PC-3 (cell line): ENCODE results near the gene RAB31. TPM values are rescaled to one million over a fixed set of nuclear protein-coding genes. Genes with fewer than 3 reads are reported as not detected.

Experiments used
- ATAC-seq: fragments of 200-7000 bp; cut with Tn5 transposase; 2 replicates; pipeline ENCODE4 v1.9.1; 2020; ENCODE audit warnings: mild to moderate bottlenecking, moderate library complexity
- BruUV-seq: library from RNA; stranded (reverse); fragments of 400-500 nt; replicated peaks from 2 replicates; lab custom pipeline; 2021; lab: Mats Ljungman, UMichigan
- CTCF ChIA-PET: fragments of 300-600 bp; sonication (Branson Sonifier 250); formaldehyde crosslinking; loops from one replicate; lab custom pipeline; 2022; ENCODE audit warnings: antibody characterized with exemption; lab: Charles Lee
- POLR2A ChIA-PET: fragments of 300-600 bp; sonication (Branson Sonifier 250); formaldehyde crosslinking; loops from one replicate; lab custom pipeline; 2022; ENCODE audit warnings: antibody characterized with exemption; ENCODE audit not compliant: unreplicated experiment; lab: Charles Lee
- DNase-seq: peaks from one replicate; pipeline ENCODE4 v3.0.0-alpha.2; 2015
- H2AFZ ChIP-seq: fragments of 300-600 bp; sonication (generic); 2 replicates; pipeline ENCODE4 v1.6.0; 2016; ENCODE audit warnings: antibody characterized with exemption, low read length
- H3F3A ChIP-seq: fragments of 300-600 bp; sonication (generic); one replicate; pipeline ENCODE4 v1.6.0; 2017; ENCODE audit warnings: antibody characterized with exemption, low read length, control low read depth, mild to moderate bottlenecking; ENCODE audit not compliant: unreplicated experiment
- H3K27ac ChIP-seq: fragments of 300-600 bp; sonication (generic); 2 replicates; pipeline ENCODE4 v1.5.1; 2016; ENCODE audit warnings: mild to moderate bottlenecking, low read length
- H3K27me3 ChIP-seq: fragments of 300-600 bp; sonication (generic); 2 replicates; pipeline ENCODE4 v1.6.1; 2016; ENCODE audit warnings: low read length, mixed read lengths
- H3K36me3 ChIP-seq: fragments of 300-600 bp; sonication (generic); 2 replicates; pipeline ENCODE4 v1.6.1; 2016; ENCODE audit warnings: low read depth, mixed run types, low read length, mixed read lengths
- H3K4me1 ChIP-seq: fragments of 300-600 bp; sonication (generic); 2 replicates; pipeline ENCODE4 v1.5.1; 2016; ENCODE audit warnings: low read length; ENCODE audit not compliant: insufficient read depth
- H3K4me2 ChIP-seq: fragments of 300-600 bp; sonication (generic); 2 replicates; pipeline ENCODE4 v1.6.0; 2016; ENCODE audit warnings: low read length
- H3K4me3 ChIP-seq: fragments of 300-600 bp; sonication (generic); 2 replicates; pipeline ENCODE4 v1.5.1; 2016; ENCODE audit warnings: mild to moderate bottlenecking, low read length, mixed read lengths
- H3K79me2 ChIP-seq: fragments of 300-600 bp; sonication (generic); 2 replicates; pipeline ENCODE4 v1.6.1; 2017; ENCODE audit warnings: low read length, mixed read lengths
- H3K9ac ChIP-seq: fragments of 300-600 bp; sonication (generic); 2 replicates; pipeline ENCODE4 v1.6.0; 2016; ENCODE audit warnings: mild to moderate bottlenecking, low read length
- H3K9me2 ChIP-seq: fragments of 300-600 bp; sonication (generic); replicated peaks from 2 replicates; pipeline ENCODE4 v1.6.1; 2016; ENCODE audit warnings: mixed run types, low read length, mixed read lengths
- H3K9me3 ChIP-seq: fragments of 300-600 bp; sonication (generic); 2 replicates; pipeline ENCODE4 v1.6.1; 2016; ENCODE audit warnings: low read length, mixed read lengths
- H4K20me1 ChIP-seq: fragments of 300-600 bp; sonication (generic); 2 replicates; pipeline ENCODE4 v1.6.1; 2016; ENCODE audit warnings: low read length, mixed read lengths
- CTCF ChIP-seq: fragments of 300-600 bp; sonication (generic); conservative IDR thresholded peaks from 2 replicates; pipeline ENCODE4 v1.5.1; 2017; ENCODE audit warnings: antibody characterized with exemption, low read depth, mild to moderate bottlenecking, low read length
- EZH2 ChIP-seq: fragments of 300-600 bp; sonication (generic); IDR thresholded peaks from one replicate; pipeline ENCODE4 v1.6.1; 2017; ENCODE audit warnings: antibody characterized with exemption, mild to moderate bottlenecking, low read length; ENCODE audit not compliant: unreplicated experiment
- EZH2phosphoT487 ChIP-seq: fragments of 300-600 bp; sonication (generic); IDR thresholded peaks from 2 replicates; pipeline ENCODE4 v1.6.1; 2018; ENCODE audit warnings: mild to moderate bottlenecking, antibody characterized with exemption, low read length, borderline replicate concordance
- intact Hi-C: fragments of 100-400 bp; cut with micrococcal nuclease; formaldehyde crosslinking; loops from 2 replicates; pipeline ENCODE4 v1.9.0; 2023
- total RNA-seq: library from RNA; depleted of rRNA; stranded (reverse); fragments of >200 nt; gene quantifications from 2 replicates; pipeline ENCODE4 v1.2.3, GENCODE V29; 2014

RAB31 gene
- total RNA-seq, 1 experiment from 2014 or later, result 3.8 TPM

GRCh38 chr18:9750606-9751304 lies 42.7 kb downstream of the RAB31 start:
- no peak overlapping the region for H2AFZ ChIP-seq
- H3K27me3 ChIP-seq, result no peaks in the 10 kb centered on the region
- no peaks in the 10 kb centered on the region for H3K36me3 ChIP-seq
- no peak for TF ChIP-seq EZH2
- no peak for TF ChIP-seq CTCF
- TF ChIP-seq EZH2phosphoT487, result no peak
- H3F3A ChIP-seq, result no peaks in the 10 kb centered on the region
- POLR2A ChIA-PET, result no interaction called here
- H3K79me2 ChIP-seq, result no peaks in the 10 kb centered on the region
- no peak overlapping the region for H3K9ac ChIP-seq
- BruUV-seq, result no TSS peak
- H3K4me3 ChIP-seq, result no peak overlapping the region
- H3K9me2 ChIP-seq, result no peaks in the 10 kb centered on the region
- intact Hi-C loops, result no loop called here
- no peaks in the 10 kb centered on the region for H4K20me1 ChIP-seq
- CTCF ChIA-PET, result no interaction called here
- DNase-seq (no peak), ATAC-seq (no peak)
- no peaks in the 10 kb centered on the region for H3K9me3 ChIP-seq
- H3K4me1 ChIP-seq, result peaks cover 18% of the 10 kb centered on the region
- no peak overlapping the region for H3K4me2 ChIP-seq
- no peak overlapping the region for H3K27ac ChIP-seq

GRCh38 chr18:9751371-9752031 lies 43.4 kb downstream of the RAB31 start:
- no peak for ATAC-seq
- no TSS peak for BruUV-seq
- H4K20me1 ChIP-seq, result no peaks in the 10 kb centered on the region
- no peak overlapping the region for H3K27ac ChIP-seq
- H3K79me2 ChIP-seq, result no peaks in the 10 kb centered on the region
- H3F3A ChIP-seq, result no peaks in the 10 kb centered on the region
- H3K36me3 ChIP-seq, result no peaks in the 10 kb centered on the region
- H3K27me3 ChIP-seq, result no peaks in the 10 kb centered on the region
- DNase-seq, result no peak
- CTCF ChIA-PET, result no interaction called here
- intact Hi-C loops, result no loop called here
- no peak overlapping the region for H3K4me2 ChIP-seq
- POLR2A ChIA-PET, result no interaction called here
- no peak overlapping the region for H3K9ac ChIP-seq
- TF ChIP-seq CTCF (no peak), EZH2 (no peak), EZH2phosphoT487 (no peak)
- no peaks in the 10 kb centered on the region for H3K9me2 ChIP-seq
- peaks cover 14% of the 10 kb centered on the region for H3K4me1 ChIP-seq
- no peaks in the 10 kb centered on the region for H3K9me3 ChIP-seq
- no peak overlapping the region for H2AFZ ChIP-seq
- no peak overlapping the region for H3K4me3 ChIP-seq

GRCh38 chr18:9753846-9754245 lies 45.7 kb downstream of the RAB31 start:
- BruUV-seq, result no TSS peak
- DNase-seq, result no peak
- CTCF ChIA-PET, result no interaction called here
- no peak for ATAC-seq
- no peaks in the 10 kb centered on the region for H3K9me3 ChIP-seq
- intact Hi-C loops, result no loop called here
- H3K9me2 ChIP-seq, result no peaks in the 10 kb centered on the region
- H3K4me3 ChIP-seq, result no peak overlapping the region
- no peaks in the 10 kb centered on the region for H3K27me3 ChIP-seq
- H3K4me2 ChIP-seq, result no peak overlapping the region
- H4K20me1 ChIP-seq, result no peaks in the 10 kb centered on the region
- POLR2A ChIA-PET, result no interaction called here
- H3K4me1 ChIP-seq, result no peaks in the 10 kb centered on the region
- no peak for TF ChIP-seq CTCF
- TF ChIP-seq EZH2phosphoT487, result no peak
- TF ChIP-seq EZH2, result no peak
- H3K27ac ChIP-seq, result no peak overlapping the region
- no peaks in the 10 kb centered on the region for H3K36me3 ChIP-seq
- H3K9ac ChIP-seq, result no peak overlapping the region
- H2AFZ ChIP-seq, result no peak overlapping the region
- H3K79me2 ChIP-seq, result no peaks in the 10 kb centered on the region
- H3F3A ChIP-seq, result no peaks in the 10 kb centered on the region
